OCI-LY1 (cell line): ENCODE data around the gene KCNF1.

Experiments
- H2AFZ ChIP-seq: fragments of 200-600 bp; sonication (generic), shearing (Covaris generic); 2 replicates; pipeline ENCODE4 v1.6.0; 2014; ENCODE audit warnings: antibody characterized with exemption, mild to moderate bottlenecking, low read length
- H3F3A ChIP-seq: fragments of 200-600 bp; sonication (generic), shearing (Covaris generic); 2 replicates; pipeline ENCODE4 v1.6.0; 2014; ENCODE audit warnings: mild to moderate bottlenecking, antibody characterized with exemption, low read length, moderate library complexity; ENCODE audit not compliant: insufficient read depth
- H3K27ac ChIP-seq: fragments of 200-600 bp; sonication (generic); 2 replicates; pipeline ENCODE4 v1.5.1; 2014; ENCODE audit warnings: low read length, mixed run types, mild to moderate bottlenecking, low read depth; ENCODE audit not compliant: poor library complexity, severe bottlenecking
- H3K27me3 ChIP-seq: fragments of 200-600 bp; sonication (generic); 2 replicates; pipeline ENCODE4 v1.6.0; 2014; ENCODE audit warnings: antibody characterized with exemption, mild to moderate bottlenecking, low read length, moderate library complexity; ENCODE audit not compliant: insufficient read depth
- H3K36me3 ChIP-seq: fragments of 200-600 bp; sonication (generic); 2 replicates; pipeline ENCODE4 v1.6.1; 2014; ENCODE audit warnings: mild to moderate bottlenecking, antibody characterized with exemption, low read length, moderate library complexity, mixed read lengths; ENCODE audit not compliant: insufficient read depth
- H3K4me1 ChIP-seq: fragments of 200-600 bp; sonication (generic); 2 replicates; pipeline ENCODE4 v1.5.1; 2014; ENCODE audit warnings: mild to moderate bottlenecking, low read length, moderate library complexity; ENCODE audit not compliant: insufficient read depth, severe bottlenecking
- H3K4me2 ChIP-seq: fragments of 200-600 bp; sonication (generic), shearing (Covaris generic); 2 replicates; pipeline ENCODE4 v1.6.1; 2014; ENCODE audit warnings: low read length
- H3K4me3 ChIP-seq: fragments of 200-600 bp; sonication (generic); 2 replicates; pipeline ENCODE4 v1.5.1; 2014; ENCODE audit warnings: low read length, low read depth, mild to moderate bottlenecking, mixed read lengths; ENCODE audit not compliant: poor library complexity, severe bottlenecking
- H3K79me2 ChIP-seq: fragments of 200-600 bp; shearing (Covaris generic); 2 replicates; pipeline ENCODE4 v1.6.1; 2016; ENCODE audit warnings: mixed run types, low read length, mixed read lengths; ENCODE audit not compliant: insufficient read depth
- H3K9ac ChIP-seq: fragments of 200-600 bp; sonication (generic), shearing (Covaris generic); 2 replicates; pipeline ENCODE4 v1.6.1; 2014; ENCODE audit warnings: mild to moderate bottlenecking, low read length, mixed read lengths
- H3K9me2 ChIP-seq: fragments of 200-600 bp; sonication (generic), shearing (Covaris generic); 2 replicates; pipeline ENCODE4 v1.6.1; 2014; ENCODE audit warnings: low read depth, mild to moderate bottlenecking, low read length, mixed read lengths
- H3K9me3 ChIP-seq: fragments of 200-600 bp; shearing (Covaris generic); 2 replicates; pipeline ENCODE4 v1.6.1; 2014; ENCODE audit warnings: low read length, mixed read lengths
- H4K20me1 ChIP-seq: fragments of 200-600 bp; sonication (generic), shearing (Covaris generic); 2 replicates; pipeline ENCODE4 v1.6.0; 2016; ENCODE audit warnings: mild to moderate bottlenecking, low read length; ENCODE audit not compliant: insufficient read depth
- CTCF ChIP-seq: fragments of 200-600 bp; sonication (generic), shearing (Covaris generic); IDR thresholded peaks from 2 replicates; pipeline ENCODE4 v1.5.1; 2017; ENCODE audit warnings: mild to moderate bottlenecking, antibody characterized with exemption, low read length, moderate library complexity, mixed read lengths
- EZH2 ChIP-seq: fragments of 200-600 bp; sonication (generic), shearing (Covaris generic); IDR thresholded peaks from 2 replicates; pipeline ENCODE4 v1.8.0; 2017; ENCODE audit warnings: borderline replicate concordance, mixed run types, mild to moderate bottlenecking, antibody characterized with exemption, low read length, moderate library complexity, mixed read lengths

KCNF1 gene

GRCh38 chr2:10901160-10901939, 10.4 kb upstream of the KCNF1 start:
- H2AFZ ChIP-seq = no peak overlapping the region
- no peak overlapping the region for H3K4me2 ChIP-seq

GRCh38 chr2:10903861-10904210, 7.9 kb upstream of the KCNF1 start:
- Histone ChIP-seq H3K79me2 (no peaks in the 10 kb centered on the region), H3K36me3 (no peaks in the 10 kb centered on the region), H2AFZ (no peak overlapping the region), H3K27me3 (peaks cover 5% of the 10 kb centered on the region; the same call in 1 of the 2 replicates), H3K27ac (no peak overlapping the region), H3F3A (no peaks in the 10 kb centered on the region), H3K9me2 (no peaks in the 10 kb centered on the region), H3K4me2 (no peak overlapping the region), H3K4me3 (no peak overlapping the region), H4K20me1 (no peaks in the 10 kb centered on the region), H3K9ac (no peak overlapping the region), H3K4me1 (no peaks in the 10 kb centered on the region), H3K9me3 (no peaks in the 10 kb centered on the region)
- TF ChIP-seq EZH2 = no peak
- no peak for TF ChIP-seq CTCF

More at GRCh38 chr2:10901160-10901939, 10.4 kb upstream of the KCNF1 start:
- TF ChIP-seq CTCF (no peak), EZH2 (no peak)
- H3K79me2 ChIP-seq = no peaks in the 10 kb centered on the region
- no peaks in the 10 kb centered on the region for H3K36me3 ChIP-seq
- no peaks in the 10 kb centered on the region for H3F3A ChIP-seq
- H3K9ac ChIP-seq = no peak overlapping the region
- H3K4me3 ChIP-seq = no peak overlapping the region
- H3K27ac ChIP-seq = no peak overlapping the region
- no peaks in the 10 kb centered on the region for H3K4me1 ChIP-seq
- peaks cover 5% of the 10 kb centered on the region; the same call in 1 of the 2 replicates for H3K27me3 ChIP-seq
- no peaks in the 10 kb centered on the region for H4K20me1 ChIP-seq
- H3K9me2 ChIP-seq = no peaks in the 10 kb centered on the region
- H3K9me3 ChIP-seq = no peaks in the 10 kb centered on the region

- H3K9me2 ChIP-seq = no peaks in the 10 kb centered on the region
- H4K20me1 ChIP-seq = no peaks in the 10 kb centered on the region
- H3K4me2 ChIP-seq = no peak overlapping the region
- no peaks in the 10 kb centered on the region for H3K79me2 ChIP-seq
- no peaks in the 10 kb centered on the region for H3K36me3 ChIP-seq
- no peak for TF ChIP-seq EZH2
- no peak for TF ChIP-seq CTCF
- no peaks in the 10 kb centered on the region for H3F3A ChIP-seq
- H3K4me3 ChIP-seq = no peak overlapping the region
- no peak overlapping the region for H3K9ac ChIP-seq
- H3K27ac ChIP-seq = no peak overlapping the region
- no peaks in the 10 kb centered on the region for H3K4me1 ChIP-seq
- H3K27me3 ChIP-seq = peaks cover 5% of the 10 kb centered on the region; the same call in 1 of the 2 replicates
- H2AFZ ChIP-seq = no peak overlapping the region
- no peaks in the 10 kb centered on the region for H3K9me3 ChIP-seq
Measured at GRCh38 chr2:10904455-10904854, 7.3 kb upstream of the KCNF1 start.
